Kidney (tissue), 14 donors: Measurements from ENCODE around the gene GGT6. TPM values are rescaled to one million over a fixed set of nuclear protein-coding genes. Genes with fewer than 3 reads are reported as not detected.
"Not testable (repeated sequence)": the region's sequence is repeated elsewhere in the genome, so short reads cannot be mapped to it uniquely, and the experiment has no call there.

Source experiments
- DNase-seq, 5 donors: peaks; one replicate each; pipeline ENCODE4 v3.0.0-alpha.2; 2013 to 2020
- FAIRE-seq: peaks from 2 replicates; lab custom pipeline; 2012; peaks lifted over from hg19 to GRCh38; lab: Jason Lieb, UNC
- H3K27ac ChIP-seq, 2 donors: one replicate each; pipeline ENCODE4 v1.7.0; 2013; ENCODE audit warnings: low read depth in 2 of 2, low read length in 2 of 2, inconsistent platforms in 1 of 2
- H3K27me3 ChIP-seq: one replicate; pipeline ENCODE4 v1.7.1; 2013; ENCODE audit warnings: low read length, inconsistent platforms; ENCODE audit not compliant: control insufficient read depth, insufficient read depth
- H3K36me3 ChIP-seq, 3 donors: one replicate each; pipeline versions ENCODE4 v1.7.0 to v1.7.1; 2013; ENCODE audit warnings: low read length in 3 of 3, control low read depth in 1 of 3, inconsistent platforms in 1 of 3; ENCODE audit not compliant: insufficient read depth in 3 of 3, control insufficient read depth in 2 of 3
- H3K4me1 ChIP-seq, 3 donors: one replicate each; pipeline versions ENCODE4 v1.7.0 to v1.7.1; 2013; ENCODE audit warnings: low read length in 3 of 3, inconsistent platforms in 1 of 3, low read depth in 1 of 3; ENCODE audit not compliant: control insufficient read depth in 2 of 3, insufficient read depth in 2 of 3
- H3K4me3 ChIP-seq, 3 donors: one replicate each; pipeline versions ENCODE4 v1.7.0 to v1.8.1; 2013; ENCODE audit warnings: low read length in 3 of 3, control low read depth in 1 of 3, inconsistent platforms in 1 of 3
- H3K9ac ChIP-seq, 3 donors: one replicate each; pipeline versions ENCODE4 v1.7.0 to v1.7.1; 2013; ENCODE audit warnings: low read length in 3 of 3, control low read depth in 1 of 3, inconsistent platforms in 1 of 3
- H3K9me3 ChIP-seq, 3 donors: one replicate each; pipeline versions ENCODE4 v1.7.0 to v1.7.1; 2013; ENCODE audit warnings: low read length in 3 of 3, control low read depth in 1 of 3, inconsistent platforms in 1 of 3; ENCODE audit not compliant: control insufficient read depth in 2 of 3, insufficient read depth in 1 of 3
- intact Hi-C: fragments of 100-400 bp; cut with DNase I; formaldehyde crosslinking; loops from one replicate; pipeline ENCODE4 v1.11.1; 2022
- polyA plus RNA-seq: library from polyadenylated mRNA; stranded (reverse); fragments of 350-450 nt; fragmentation: Illumina TruSeq; extraction: RNeasy Lipid Tissue Mini Kit (QIAGEN cat#74804); gene quantifications from one replicate; pipeline ENCODE4 v1.2.3, GENCODE V29; 2014; ENCODE audit warnings: low read depth, low replicate concordance; ENCODE audit not compliant: insufficient read depth
- total RNA-seq: library from RNA; stranded (reverse); fragmentation: NEBNext Ultra II Directional; extraction: Animal tissue kit (Norgen Biotek cat#: 25700); gene quantifications from one replicate; pipeline ENCODE4 v1.2.1, GENCODE V29; 2021
- TF ChIP-seq, protein P1 (sequence below): IDR thresholded peaks from 3 replicates; pipeline ENCODE4 v1.5.1; 2012; ENCODE audit warnings: mild to moderate bottlenecking, moderate library complexity, borderline replicate concordance; ENCODE audit not compliant: insufficient read depth; ENCODE audit errors: extremely low read depth
- donor health status: control.
- donor health status: control.
- donor health status: control.
- donor health status: control.
- donor health status: control.
- donor health status: DM: yes; HTN: yes; CAD: no.
- donor health status: Normal renal cell carcinoma (clear cell type).

The GGT6 gene
- total and polyA plus RNA-seq, 2 donors from 2014 or later = 16.8 to 51.4 TPM

DNA sequence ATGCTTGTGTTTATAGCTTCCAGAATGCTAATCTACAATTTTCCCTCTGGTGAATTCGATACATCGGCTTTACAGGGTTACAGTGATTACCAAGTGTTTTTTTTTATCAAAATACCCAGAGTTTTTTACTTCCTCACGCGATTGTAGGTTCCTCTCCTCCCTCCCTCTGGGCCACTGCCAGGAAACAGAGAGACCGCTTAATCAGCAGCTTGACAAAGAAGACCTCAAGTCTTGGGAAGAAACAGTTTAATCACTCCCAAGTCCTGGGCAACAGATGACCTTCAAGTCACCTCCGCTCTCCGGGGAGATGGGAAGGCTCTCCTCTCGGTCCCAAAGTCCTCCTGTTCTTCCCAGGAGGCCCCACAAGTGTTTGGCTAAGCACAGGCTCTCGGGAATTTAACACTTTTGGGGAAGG, 47.4 kb upstream of the GGT6 start:
- TF ChIP-seq, protein P1, sequence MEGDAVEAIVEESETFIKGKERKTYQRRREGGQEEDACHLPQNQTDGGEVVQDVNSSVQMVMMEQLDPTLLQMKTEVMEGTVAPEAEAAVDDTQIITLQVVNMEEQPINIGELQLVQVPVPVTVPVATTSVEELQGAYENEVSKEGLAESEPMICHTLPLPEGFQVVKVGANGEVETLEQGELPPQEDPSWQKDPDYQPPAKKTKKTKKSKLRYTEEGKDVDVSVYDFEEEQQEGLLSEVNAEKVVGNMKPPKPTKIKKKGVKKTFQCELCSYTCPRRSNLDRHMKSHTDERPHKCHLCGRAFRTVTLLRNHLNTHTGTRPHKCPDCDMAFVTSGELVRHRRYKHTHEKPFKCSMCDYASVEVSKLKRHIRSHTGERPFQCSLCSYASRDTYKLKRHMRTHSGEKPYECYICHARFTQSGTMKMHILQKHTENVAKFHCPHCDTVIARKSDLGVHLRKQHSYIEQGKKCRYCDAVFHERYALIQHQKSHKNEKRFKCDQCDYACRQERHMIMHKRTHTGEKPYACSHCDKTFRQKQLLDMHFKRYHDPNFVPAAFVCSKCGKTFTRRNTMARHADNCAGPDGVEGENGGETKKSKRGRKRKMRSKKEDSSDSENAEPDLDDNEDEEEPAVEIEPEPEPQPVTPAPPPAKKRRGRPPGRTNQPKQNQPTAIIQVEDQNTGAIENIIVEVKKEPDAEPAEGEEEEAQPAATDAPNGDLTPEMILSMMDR = no peak
- H3K9me3 ChIP-seq = no peaks in the 10 kb centered on the region
- H3K9ac ChIP-seq = peak overlapping the region in 1 of 3 donors; percentile 35
- DNase-seq (peak in 4 of 5 donors; percentile 60 to 92 (median 79)), FAIRE-seq (no peak)
- intact Hi-C loops = no loop called here
- peaks cover 0 to 12% (median 0%) of the 10 kb centered on the region in 3 donors for H3K36me3 ChIP-seq
- H3K4me1 ChIP-seq = peaks cover 10 to 23% (median 23%) of the 10 kb centered on the region in 3 donors
- H3K27me3 ChIP-seq = no peaks in the 10 kb centered on the region
- H3K4me3 ChIP-seq = peak overlapping the region in 2 of 3 donors; percentile 30
- peak overlapping the region; percentile 40 to 54 for H3K27ac ChIP-seq

DNA sequence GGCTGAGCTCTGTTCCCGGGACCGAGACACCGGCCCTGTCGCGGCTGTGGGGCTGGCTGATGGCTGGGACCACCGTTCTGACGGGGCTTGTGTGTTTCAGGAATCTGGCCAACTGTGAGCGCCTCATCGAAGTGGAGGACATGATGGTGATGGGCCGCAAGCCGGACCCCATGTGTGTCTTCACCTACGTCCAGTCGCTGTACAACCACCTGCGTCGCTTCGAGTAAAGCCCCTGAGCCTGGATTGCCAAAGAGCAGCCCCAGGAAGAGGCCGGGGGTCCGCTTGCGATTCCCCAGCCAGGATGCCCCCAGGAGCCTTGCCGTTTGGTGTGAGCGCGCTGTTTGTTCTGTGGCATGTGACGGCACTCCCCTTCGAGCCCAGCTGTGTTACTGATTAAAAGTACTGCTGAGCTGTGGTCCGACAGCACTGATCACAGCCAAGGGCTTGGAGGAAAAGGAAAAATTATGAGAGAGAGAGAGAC, 46.9 kb upstream of the GGT6 start:
- Histone ChIP-seq H3K27ac (peak overlapping the region; percentile 40 to 54), H3K27me3 (no peaks in the 10 kb centered on the region), H3K9ac (peak overlapping the region in 1 of 3 donors; percentile 35), H3K4me3 (peak overlapping the region in 2 of 3 donors; percentile 30), H3K4me1 (peaks cover 10 to 23% (median 23%) of the 10 kb centered on the region in 3 donors), H3K36me3 (peaks cover 0 to 12% (median 0%) of the 10 kb centered on the region in 3 donors), H3K9me3 (no peaks in the 10 kb centered on the region)
- TF ChIP-seq, protein P1 = no peak
- DNase-seq (peak in 4 of 5 donors; percentile 55 to 75 (median 65)), FAIRE-seq (no peak)
- intact Hi-C loops = no loop called here

DNA sequence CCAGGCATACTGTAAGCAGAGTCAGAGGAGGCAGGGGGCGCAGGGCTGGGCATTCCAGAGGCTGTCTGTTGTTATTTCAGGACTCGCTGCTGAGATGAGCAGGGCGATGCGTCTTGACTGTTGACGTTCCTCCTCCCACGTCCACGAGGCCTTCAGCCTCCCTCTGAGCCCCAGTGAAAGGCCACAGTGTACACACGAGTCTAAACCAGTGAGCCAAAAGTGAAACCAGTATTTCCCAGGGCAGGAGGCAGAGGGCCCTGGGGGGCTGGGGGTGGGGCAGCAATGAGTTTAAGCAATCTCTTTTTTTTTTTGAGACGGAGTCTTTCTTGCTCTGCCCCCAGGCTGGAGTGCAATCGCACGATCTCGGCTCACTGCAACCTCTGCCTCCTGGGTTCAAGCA, 45.4 kb upstream of the GGT6 start:
- H3K4me3 ChIP-seq = no peak overlapping the region
- FAIRE-seq = no peak
- peak overlapping the region in 1 of 2 donors; percentile 16 for H3K27ac ChIP-seq
- intact Hi-C loops = no loop called here
- TF ChIP-seq, protein P1 = no peak
- peaks cover 10 to 23% (median 23%) of the 10 kb centered on the region in 3 donors for H3K4me1 ChIP-seq
- H3K27me3 ChIP-seq = no peaks in the 10 kb centered on the region
- no peak overlapping the region for H3K9ac ChIP-seq
- no peaks in the 10 kb centered on the region for H3K9me3 ChIP-seq
- peak in 2 of 5 donors; percentile 61 to 77 for DNase-seq
- peaks cover 0 to 14% (median 0%) of the 10 kb centered on the region in 3 donors for H3K36me3 ChIP-seq

DNA sequence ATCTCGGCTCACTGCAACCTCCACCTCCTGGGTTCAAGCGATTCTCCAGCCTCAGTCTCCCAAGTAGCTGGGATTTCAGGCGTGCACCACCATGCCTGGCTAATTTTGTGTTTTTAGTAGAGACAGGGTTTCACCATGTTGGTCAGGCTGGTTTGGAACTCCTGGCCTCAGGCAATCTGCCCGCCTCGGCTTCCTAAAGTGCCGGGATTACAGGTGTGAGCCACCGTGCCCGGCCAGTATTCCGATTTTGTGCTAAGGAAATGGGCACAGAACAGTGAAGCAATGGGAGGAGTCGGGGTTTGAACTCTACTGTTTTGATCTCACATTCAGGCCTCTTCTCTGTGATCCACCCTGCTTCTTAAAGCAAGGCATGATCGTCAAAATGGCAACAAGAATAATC, 44.4 kb upstream of the GGT6 start:
- H3K9ac ChIP-seq = not testable (repeated sequence)

More for the DNA sequence above, 44.4 kb upstream of the GGT6 start:
- H3K9me3 ChIP-seq, H3K4me3 ChIP-seq, FAIRE-seq, intact Hi-C loops, H3K27me3 ChIP-seq, H3K27ac ChIP-seq: not testable (repeated sequence)
- H3K36me3 ChIP-seq = peaks cover 0 to 17% (median 0%) of the 10 kb centered on the region in 3 donors
- DNase-seq = peak in 1 of 5 donors; percentile 46
- peaks cover 10 to 23% (median 18%) of the 10 kb centered on the region in 3 donors for H3K4me1 ChIP-seq
